Measurements from ENCODE around the gene MAP7.
"Not testable (repeated sequence)": the region's sequence is repeated elsewhere in the genome, so short reads cannot be mapped to it uniquely, and the experiment has no call there.

MAP7 gene

DNA sequence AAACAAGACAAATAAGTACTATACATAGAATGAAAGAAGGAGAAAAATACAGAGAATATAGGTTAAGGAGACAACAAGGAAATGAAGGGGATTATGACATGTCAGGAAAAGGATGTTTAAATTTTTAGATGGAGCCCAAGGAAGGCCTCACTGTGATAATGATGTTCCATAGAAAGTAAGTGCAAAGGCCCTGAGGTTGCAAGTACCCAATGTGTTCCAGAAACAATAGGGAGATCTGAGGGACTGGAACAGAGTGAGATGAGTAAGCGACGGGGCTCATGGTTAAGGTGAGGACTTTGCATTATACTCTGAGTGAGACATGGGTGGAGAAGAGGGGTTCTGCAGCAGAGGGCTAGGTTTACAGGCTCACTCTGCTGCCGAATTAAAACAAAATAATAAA is 137.8 kb downstream of the MAP7 start:
- no peak for DNase-seq

DNA sequence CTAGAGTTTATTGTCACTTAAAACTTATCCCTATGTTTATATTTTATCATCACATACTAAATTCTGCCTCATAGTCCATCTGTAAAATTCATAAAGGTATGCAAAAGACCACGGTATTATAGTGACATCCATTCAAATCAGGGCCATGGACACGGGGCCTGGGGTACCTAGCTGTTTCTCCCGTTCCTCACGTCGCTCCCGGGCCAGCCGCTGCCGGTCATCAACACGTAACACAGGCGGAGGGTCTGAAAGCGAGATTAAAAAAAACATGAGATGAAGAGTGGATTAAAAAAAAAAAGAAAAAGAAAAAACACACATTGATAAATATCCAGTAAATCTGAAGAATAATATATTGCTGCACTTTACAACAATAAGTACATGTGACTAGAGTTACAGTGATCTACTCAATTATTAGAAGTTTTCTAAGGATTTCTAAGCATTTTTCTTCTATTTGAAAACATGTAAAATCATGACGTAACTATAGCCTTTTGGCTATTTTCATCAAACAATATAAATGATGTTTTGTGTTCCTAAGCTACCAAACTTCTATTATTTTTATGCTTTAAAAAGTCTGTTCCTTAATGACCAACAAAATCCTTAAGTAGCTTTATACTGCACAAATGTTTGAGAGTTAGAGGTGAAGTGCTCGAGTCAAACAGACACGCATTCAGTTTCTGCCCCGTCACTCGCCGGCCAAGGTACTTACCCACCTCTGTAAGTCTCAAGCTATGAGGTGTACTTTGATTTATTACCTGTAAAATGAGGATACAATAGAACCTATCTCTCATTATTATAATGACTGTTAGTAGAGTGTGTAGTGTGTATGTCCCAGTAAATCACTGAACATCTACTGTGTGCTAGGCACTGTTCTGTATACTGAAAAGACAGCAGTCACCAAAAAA is 138.5 kb downstream of the MAP7 start:
- no peak for DNase-seq

DNA sequence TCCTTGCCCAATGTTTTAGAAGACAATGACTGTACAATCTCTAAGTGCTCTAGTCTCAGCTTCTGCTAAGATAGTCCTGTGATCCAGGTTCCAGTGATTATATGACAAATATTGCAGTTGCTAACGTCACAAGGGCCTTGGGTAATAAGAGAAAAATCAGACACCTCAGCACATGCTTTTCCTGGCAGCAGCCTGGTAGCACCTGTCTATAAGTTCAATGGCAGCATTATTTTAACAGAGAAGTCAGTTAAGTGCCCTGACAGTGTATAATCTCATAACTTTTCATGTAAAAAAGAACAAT is 139.2 kb downstream of the MAP7 start:
- no peak for DNase-seq

DNA sequence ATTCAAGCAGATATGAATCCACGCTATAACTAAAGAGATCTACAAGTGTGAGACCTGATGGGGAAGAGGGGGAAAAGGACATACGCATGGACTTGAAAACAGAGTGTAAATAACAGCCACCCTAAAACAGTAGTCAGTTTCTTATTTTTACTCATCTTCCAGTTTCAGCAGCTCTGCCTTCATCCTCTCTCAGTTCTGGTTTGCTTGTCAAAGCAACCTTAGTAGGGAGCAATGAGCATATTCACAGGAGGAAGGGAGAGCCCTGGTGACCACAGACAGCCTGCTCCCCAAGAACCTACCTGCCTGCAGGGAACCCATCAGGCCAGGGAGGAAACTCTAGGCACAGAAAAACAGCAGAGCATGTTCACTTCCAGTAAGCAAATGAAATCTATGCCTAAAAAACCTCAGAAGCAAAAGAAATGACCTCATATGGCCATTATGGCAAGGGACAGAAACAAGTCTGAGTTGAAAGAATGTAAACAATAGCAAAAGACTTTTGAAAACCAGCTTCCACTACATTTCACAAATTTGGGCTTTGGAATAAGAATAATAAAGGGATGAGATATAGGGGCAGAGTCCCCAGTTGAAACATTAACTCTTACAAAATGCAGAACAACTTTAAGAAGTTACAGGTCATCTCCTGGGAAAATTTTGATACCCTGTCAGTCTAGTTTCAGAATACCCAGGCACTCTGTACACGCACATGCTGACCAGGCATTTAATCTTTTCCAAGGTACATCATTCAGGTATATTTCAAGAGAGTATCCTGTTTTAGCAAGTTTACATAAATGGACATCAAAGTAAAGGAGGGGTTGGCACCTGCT is 139.8 kb downstream of the MAP7 start:
- no peak for DNase-seq

DNA sequence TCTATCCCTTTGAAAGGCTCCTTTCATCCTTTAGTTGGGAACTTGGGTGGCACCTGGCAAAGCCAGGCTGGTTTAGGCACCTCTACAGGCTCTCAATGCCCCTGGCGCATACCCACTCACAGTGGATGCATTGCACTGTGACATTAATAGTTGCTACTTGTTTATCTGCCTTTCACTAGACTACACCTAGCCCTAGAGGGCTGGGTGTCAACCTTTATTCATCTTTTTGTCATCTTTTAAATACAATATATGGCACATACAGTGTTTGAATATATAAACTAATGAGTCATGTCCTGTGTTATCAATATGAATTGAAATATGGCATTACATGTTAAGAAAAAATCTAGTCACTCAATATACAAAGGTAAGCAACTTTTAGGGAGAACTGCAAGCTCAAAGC is 140.6 kb downstream of the MAP7 start:
- no peak for DNase-seq

DNA sequence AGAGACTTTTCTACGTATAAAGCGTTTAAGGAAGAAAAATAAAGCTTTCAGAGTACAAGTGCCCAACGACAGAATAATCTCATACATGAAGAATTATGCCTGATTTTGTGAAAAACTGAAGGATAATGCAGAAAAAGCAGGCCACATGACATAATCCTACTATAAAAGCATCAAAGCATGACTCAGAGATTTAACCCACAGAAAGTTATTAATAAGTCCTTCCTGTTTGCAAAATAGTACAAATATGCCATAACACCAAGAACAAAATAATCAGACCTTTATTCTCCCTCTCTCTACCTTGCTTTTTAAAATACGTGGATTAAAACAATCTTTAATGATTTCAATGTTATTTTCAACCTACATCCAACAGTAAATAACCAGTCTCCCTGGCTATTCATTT is 142.0 kb downstream of the MAP7 start:
- DNase-seq = no peak

DNA sequence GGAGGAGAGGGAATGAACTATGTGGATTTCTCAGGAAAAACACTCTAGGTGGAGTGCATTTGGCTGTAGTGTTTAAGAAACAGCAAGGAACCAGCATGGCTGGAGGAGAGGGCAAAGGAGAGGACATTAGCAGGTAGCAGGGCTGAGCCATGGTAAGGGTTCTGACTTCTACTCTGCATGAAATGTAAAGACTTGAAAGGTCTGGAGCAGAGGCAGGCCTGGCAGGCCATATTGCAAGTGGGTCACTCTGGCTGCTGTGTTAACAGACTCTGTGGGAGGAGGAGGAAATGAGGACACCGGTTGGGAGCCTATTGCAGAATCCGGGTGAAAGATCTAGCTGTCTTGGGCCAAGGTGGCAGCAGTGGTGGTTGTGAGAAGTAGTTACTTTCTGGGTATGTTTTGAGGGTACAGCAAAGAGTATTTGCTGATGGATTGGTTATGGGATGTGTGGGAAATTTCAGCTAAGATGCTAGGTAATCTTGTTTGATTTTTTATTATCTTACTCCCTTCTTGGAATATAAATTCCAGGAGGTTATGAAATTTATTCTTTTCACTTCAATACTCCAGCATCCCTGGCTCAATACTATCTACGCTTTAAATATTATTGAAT is 144.7 kb downstream of the MAP7 start:
- no peak for DNase-seq

DNA sequence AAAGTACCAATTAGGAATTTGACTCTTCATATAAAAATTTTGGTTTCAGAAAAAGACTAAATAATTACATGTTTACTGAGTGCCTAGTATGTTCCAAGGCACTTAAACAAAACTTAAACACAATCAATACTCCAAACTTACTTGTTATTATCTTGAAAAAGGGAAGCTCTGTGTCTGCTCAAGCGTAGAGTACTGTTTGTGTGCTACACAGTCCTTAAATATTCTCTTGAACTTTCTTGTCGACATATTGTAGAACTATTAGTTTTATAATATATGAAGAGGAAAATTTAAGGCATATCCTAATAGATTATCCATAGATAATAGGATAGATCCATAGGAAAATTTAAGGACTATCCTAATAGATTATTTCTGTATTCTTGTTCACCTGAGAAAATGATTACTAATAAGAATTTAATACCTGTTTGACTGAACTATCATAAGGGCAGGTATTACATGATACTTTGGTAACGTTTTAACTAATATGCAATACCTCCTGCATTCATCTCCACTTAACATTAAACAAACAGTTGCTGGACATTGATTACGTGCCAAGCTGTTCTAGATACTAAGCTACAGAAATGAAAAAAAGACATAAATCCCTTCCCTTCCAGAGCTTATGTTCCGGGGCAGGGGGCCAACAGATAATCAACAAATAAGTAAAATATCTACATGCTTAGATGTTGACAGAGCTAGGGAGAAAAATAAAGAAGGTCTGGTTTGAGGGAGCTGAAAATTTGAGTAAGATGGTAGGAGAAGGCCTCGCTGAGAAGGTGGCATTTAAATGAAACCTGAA is 145.4 kb downstream of the MAP7 start:
- DNase-seq = no peak

DNA sequence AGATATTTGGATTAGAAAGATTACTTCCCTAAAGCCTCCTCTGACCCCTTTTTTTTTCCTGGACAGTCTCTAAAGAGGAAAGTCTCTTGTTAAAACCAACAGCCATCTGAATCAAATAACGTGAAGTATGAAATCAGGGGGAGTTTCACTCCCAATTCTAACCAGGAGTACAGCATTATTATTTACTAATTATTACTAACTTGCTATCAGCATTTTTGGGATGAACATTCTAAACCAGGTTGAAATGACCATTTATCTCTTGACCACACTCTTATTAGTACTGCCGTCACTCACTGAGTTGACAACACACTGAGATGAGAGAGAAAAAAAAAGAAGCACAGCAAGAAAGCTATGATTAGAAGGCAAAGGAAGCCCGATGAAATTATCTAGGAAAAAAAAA is 146.2 kb downstream of the MAP7 start:
- DNase-seq = no peak

DNA sequence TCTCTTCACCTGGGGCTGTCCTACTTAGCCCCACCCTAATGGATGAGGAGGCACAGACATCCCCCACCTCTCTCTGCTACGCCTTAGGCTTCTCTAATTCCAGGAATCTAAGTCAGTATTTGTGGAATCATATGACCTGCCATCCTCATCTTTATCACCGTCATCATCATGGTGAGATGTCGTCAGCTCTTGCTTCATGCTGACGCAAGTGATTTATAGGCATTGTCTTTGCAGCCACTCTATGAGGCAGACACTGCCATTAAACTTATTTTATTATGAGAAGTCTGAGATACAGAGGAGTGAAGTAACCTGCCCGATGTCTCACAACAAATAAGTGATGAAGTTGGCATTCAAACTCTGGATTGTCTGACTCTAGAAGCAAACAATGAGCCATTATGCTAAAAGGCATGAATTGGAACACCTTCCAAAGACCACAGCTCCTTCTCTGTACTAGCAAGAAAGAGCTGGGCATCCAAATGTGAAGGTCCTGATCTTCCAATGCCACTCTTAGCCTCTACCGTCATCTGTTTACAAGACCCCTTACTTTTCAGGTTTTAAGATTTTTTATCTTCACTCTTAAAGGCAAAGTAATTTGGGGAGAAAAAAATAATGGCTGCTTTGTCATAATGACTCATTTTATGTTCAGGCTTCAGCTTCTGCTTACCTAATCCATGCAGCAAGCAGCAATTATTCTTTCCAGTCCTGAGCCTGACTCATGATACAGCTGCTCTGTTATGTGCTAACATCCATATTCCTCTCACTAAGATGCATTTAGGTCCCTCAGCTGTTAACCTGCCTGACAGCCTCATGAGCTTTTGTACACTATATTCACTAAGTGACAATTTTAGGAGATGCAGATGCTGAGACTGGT is 146.9 kb downstream of the MAP7 start:
- no peak for DNase-seq

DNA sequence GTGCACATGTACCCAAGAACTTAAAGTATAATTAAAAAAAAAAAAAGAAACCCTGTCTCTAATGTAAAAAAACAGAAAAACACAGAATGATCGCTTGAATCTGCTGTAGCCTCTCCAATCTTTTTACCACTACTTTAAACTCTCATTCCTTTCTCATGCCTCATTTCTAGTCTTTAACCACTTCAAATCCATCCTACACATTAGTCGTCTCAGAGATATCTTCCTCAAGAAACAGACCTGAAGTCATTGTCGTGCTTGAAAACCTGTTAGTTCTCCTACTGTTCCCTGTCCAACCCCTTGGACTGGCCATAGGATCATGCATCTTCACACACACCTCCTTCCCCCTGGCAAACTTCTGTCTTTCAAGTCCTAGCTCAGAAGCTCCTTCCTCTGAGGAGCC is 148.5 kb downstream of the MAP7 start:
- DNase-seq = no peak

DNA sequence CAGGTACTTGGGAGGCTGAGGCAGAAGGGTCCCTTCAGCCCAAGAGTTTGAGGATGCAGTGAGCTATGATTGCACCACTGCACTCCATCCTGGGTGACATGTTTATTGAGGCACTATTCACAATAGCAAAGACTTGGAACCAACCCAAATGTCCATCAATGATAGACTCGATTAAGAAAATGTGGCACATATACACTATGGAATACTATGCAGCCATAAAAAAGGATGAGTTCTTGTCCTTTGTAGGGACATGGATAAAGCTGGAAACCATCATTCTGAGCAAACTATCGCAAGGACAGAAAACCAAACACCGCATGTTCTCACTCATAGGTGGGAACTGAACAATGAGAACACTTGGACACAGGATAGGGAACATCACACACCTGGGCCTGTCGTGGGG is 149.0 kb downstream of the MAP7 start:
- not testable (repeated sequence) for DNase-seq

DNA sequence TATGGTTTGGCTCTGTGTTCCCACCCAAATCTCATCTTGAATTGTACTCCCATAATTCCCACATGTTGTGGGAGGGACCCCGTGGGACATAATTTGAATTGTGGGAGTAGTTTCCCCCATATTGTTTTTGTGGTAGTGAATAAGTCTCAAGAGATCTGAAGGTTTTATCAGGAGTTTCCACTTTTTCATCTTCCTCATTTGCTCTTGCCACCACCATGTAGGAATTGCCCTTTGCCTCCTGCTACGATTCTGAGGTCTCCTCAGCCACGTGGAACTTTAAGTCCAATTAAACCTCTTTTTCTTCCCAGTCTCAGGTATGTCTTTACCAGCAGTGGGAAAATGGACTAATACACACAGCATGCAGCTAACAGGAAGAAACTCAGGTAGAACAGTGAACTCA is 151.8 kb downstream of the MAP7 start:
- no peak for DNase-seq

DNA sequence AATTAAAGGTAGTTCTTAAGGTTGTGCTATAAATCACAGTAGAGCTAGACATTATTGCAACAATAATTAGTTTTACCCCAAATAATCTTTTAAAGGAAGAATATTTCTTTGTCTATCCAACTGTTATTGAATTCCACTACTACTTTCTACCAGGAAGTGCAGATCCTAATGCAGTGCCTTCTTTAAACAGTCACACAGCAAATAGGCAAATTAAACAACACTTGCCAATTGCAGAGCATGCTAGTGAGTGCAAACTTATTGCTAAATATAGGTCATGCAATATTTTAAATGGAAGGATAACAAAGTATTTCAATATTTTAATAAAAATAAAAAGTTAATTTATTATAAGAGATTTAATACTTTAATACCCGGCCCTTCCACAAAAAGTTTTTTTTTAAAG is 153.3 kb downstream of the MAP7 start:
- no peak for DNase-seq

DNA sequence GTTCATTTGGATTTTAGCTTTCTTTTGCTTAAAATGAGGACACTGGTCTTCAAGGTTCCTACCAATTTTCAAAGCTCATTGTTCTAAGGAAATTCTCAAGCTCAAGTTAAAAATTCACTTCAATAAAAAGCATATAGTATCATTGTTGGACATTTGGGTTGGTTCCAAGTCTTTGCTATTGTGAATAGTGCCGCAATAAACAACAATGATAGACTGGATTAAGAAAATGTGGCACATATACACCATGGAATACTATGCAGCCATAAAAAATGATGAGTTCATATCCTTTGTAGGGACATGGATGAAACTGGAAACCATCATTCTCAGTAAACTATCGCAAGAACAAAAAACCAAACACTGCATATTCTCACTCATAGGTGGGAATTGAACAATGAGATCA is 159.3 kb downstream of the MAP7 start:
- DNase-seq = not testable (repeated sequence)

DNA sequence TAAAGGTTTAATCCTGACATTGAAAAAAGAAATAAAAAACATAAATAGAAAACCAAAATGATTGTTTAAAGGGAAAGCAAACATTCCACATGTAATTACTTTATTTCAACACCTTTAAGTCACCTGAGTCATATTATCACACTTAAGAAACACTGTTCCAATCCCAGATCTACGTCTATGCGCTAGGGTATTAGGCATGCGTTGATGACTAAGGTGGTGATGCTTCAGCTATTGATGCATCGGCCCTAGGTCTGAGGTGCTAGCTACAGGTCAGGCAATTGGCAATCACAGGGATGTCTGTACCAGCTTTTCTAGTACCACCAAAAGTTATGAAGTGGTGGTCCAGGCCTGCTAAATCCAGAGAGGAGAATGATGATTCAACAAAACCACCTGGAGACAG is 162.9 kb downstream of the MAP7 start:
- no peak for DNase-seq

DNA sequence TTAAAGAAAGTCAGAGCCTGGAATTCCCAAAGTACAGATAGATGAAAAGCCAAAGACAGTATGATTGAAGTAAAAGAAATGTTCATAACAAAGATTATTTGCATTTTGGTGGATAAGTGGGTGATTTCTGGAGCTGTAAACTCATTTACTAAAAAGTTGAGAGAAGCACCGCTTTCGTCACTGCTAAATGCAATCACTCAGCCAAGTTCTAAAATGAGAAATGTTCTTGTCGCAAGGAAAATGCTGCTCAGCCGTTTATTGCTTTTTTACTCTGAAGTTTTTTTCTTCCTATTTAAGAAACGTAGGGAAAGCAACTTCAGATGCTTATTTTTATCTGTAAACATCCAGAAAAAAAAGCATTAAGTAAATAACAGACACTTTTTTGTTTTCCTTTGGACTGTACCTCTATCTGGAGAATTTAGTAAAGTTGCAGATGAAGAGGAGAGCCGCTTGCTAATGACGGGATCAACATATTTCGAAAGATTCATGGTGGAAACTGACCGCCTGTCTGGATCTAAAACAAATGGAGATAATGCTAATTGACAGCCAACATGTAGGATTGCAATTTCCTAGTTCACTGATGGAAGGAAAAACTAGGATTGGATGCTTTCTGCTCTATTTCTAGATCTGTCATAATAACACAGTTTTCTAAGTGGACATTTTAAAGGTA is 166.8 kb downstream of the MAP7 start:
- no peak for DNase-seq

DNA sequence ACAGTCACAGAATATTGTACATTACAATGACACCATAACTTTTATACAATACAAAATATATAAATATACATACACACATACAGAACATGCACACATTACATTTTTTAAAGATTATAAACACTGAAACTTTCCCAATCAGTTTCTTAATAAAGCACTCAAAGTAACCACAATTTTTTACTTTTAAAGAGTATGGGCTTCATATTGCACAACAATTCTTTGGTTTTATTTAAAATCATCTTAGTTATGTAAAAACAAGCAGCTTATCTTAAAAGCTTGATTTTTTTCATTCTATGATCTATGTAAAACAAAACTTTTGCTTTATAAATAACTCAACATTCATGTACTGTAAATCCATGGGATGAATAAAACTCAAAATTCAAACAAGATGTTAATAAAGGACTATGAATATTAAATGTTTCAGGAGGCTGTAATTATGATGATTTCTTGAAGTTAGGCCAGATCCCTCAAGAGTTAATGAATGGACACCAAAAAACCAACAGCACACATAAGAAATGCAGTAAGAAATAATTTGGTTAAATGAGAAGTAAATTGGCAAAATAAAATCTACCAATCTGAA is 167.5 kb downstream of the MAP7 start:
- DNase-seq = no peak

DNA sequence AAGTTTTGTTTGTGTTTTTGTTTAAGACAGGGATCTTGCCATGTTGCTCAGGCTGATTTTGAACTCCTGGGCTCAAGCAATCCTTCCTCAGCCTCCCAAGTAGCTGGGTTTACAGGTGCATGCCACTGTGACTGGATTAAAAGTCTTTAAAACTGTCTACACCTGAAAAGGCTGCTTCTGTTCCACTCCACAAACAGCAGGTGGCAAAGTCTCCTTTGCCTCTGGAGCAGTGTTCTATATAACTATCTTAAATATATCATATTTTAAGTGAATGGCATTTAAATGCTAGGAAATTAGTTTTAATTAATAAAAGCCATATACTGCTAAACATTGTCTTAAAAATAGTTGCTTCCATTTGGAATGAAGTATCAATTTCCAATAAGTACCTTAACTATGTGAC is 171.3 kb downstream of the MAP7 start:
- DNase-seq = no peak

DNA sequence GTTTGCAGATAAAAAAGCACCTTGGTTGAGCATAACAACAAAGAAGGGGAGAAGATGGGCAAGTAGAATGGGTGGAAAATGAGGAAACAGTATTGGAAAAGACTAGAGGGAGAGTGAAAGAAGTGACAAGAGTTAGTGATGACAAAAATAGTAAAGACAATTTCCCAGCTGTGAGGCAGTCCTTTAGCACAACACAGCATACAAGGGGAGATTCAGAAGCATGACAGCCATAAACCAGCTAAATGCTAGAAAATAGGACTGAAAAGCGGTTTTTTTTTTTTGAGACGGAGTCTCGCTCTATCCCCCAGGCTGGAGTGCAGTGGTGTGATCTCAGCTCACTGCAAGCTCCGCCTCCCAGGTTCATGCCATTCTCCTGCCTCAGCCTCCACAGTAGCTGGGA is 174.4 kb downstream of the MAP7 start:
- DNase-seq = not testable (repeated sequence)

DNA sequence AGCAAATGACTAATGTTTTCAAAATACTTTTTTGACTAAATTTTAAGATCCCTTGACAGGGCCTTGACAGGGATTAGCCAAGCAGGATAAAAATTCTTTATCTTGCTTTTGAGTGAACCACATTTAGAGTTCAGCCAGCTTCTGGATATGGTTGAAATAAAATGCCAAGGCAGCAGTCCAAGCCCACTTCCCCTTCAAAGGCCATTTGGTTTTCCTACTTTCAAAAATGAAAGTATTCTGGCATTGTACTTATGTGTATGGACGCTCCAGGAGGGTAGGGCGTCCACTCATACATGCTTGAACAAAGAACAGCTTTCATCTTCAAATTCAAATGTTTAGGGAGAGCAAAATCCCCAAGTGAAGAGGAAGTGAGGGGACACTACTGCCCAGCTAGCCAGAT is 178.3 kb downstream of the MAP7 start:
- no peak for DNase-seq
